Measurements from ENCODE around the gene DGKI. TPM values are rescaled to one million over a fixed set of nuclear protein-coding genes. Genes with fewer than 3 reads are reported as not detected.
"Not testable (repeated sequence)": the region's sequence is repeated elsewhere in the genome, so short reads cannot be mapped to it uniquely, and the experiment has no call there.

Gene DGKI
- polyA plus RNA-seq, 4 donors: 1.5 to 1.8 (median 1.8) TPM

GRCh38 chr7:137454767-137455166 lies 392.0 kb downstream of the DGKI start:
- peak in 1 of 4 donors; percentile 16 for DNase-seq (ENCODE audit: low read depth in 4 of 4, low spot score in 3 of 4)

- DNase-seq (ENCODE audit: low read depth in 4 of 4, low spot score in 3 of 4): peak in 2 of 4 donors; percentile 46 to 67
These were observed 392.5 kb downstream of the DGKI start for GRCh38 chr7:137454246-137454724.

- no peak for DNase-seq (ENCODE audit: low read depth in 4 of 4, low spot score in 3 of 4)
These were observed 393.4 kb downstream of the DGKI start for GRCh38 chr7:137453356-137453755.

GRCh38 chr7:137449016-137449415 lies 397.8 kb downstream of the DGKI start:
- DNase-seq (ENCODE audit: low read depth in 4 of 4, low spot score in 3 of 4): no peak

GRCh38 chr7:137448572-137448971 lies 398.2 kb downstream of the DGKI start:
- not testable (repeated sequence) for DNase-seq (ENCODE audit: low read depth in 4 of 4, low spot score in 3 of 4)

- DNase-seq (ENCODE audit: low read depth in 4 of 4, low spot score in 3 of 4): peak in 1 of 4 donors; percentile 5
These were observed 400.7 kb downstream of the DGKI start for GRCh38 chr7:137446025-137446424.

- DNase-seq (ENCODE audit: low read depth in 4 of 4, low spot score in 3 of 4): no peak
These were observed 401.5 kb downstream of the DGKI start for GRCh38 chr7:137445268-137445667.

GRCh38 chr7:137443616-137444015 lies 403.2 kb downstream of the DGKI start:
- no peak for DNase-seq (ENCODE audit: low read depth in 4 of 4, low spot score in 3 of 4)

- DNase-seq (ENCODE audit: low read depth in 4 of 4, low spot score in 3 of 4): no peak
These were observed 405.3 kb downstream of the DGKI start for GRCh38 chr7:137441451-137441850.

- peak in 1 of 4 donors; percentile 23 for DNase-seq (ENCODE audit: low read depth in 4 of 4, low spot score in 3 of 4)
These were observed 406.6 kb downstream of the DGKI start for GRCh38 chr7:137439829-137440825.

- no peak for DNase-seq (ENCODE audit: low read depth in 4 of 4, low spot score in 3 of 4)
These were observed 411.8 kb downstream of the DGKI start for GRCh38 chr7:137434946-137435345.

- no peak for DNase-seq (ENCODE audit: low read depth in 4 of 4, low spot score in 3 of 4)
These were observed 412.2 kb downstream of the DGKI start for GRCh38 chr7:137434530-137434929.

- DNase-seq (ENCODE audit: low read depth in 4 of 4, low spot score in 3 of 4): no peak
These were observed 423.5 kb downstream of the DGKI start for GRCh38 chr7:137423321-137423720.

GRCh38 chr7:137421366-137421765 lies 425.4 kb downstream of the DGKI start:
- DNase-seq (ENCODE audit: low read depth in 4 of 4, low spot score in 3 of 4): no peak

GRCh38 chr7:137418841-137419240 lies 427.9 kb downstream of the DGKI start:
- DNase-seq (ENCODE audit: low read depth in 4 of 4, low spot score in 3 of 4): no peak

GRCh38 chr7:137417464-137417863 lies 429.3 kb downstream of the DGKI start:
- no peak for DNase-seq (ENCODE audit: low read depth in 4 of 4, low spot score in 3 of 4)

- DNase-seq (ENCODE audit: low read depth in 4 of 4, low spot score in 3 of 4): no peak
These were observed 432.9 kb downstream of the DGKI start for GRCh38 chr7:137413901-137414300.

GRCh38 chr7:137411446-137411845 lies 435.3 kb downstream of the DGKI start:
- no peak for DNase-seq (ENCODE audit: low read depth in 4 of 4, low spot score in 3 of 4)

- DNase-seq (ENCODE audit: low read depth in 4 of 4, low spot score in 3 of 4): no peak
These were observed 438.6 kb downstream of the DGKI start for GRCh38 chr7:137408126-137408525.

- no peak for DNase-seq (ENCODE audit: low read depth in 4 of 4, low spot score in 3 of 4)
These were observed 439.7 kb downstream of the DGKI start for GRCh38 chr7:137407078-137407477.

GRCh38 chr7:137404660-137405317 lies 442.0 kb downstream of the DGKI start:
- DNase-seq (ENCODE audit: low read depth in 4 of 4, low spot score in 3 of 4): no peak

GRCh38 chr7:137403353-137403695 lies 443.4 kb downstream of the DGKI start:
- no peak for DNase-seq (ENCODE audit: low read depth in 4 of 4, low spot score in 3 of 4)
